Keratinocyte (primary cell): ENCODE results near the gene ALOX5. TPM values are rescaled to one million over a fixed set of nuclear protein-coding genes. Genes with fewer than 3 reads are reported as not detected.

Experiments used
- DNase-seq: peaks from one replicate; pipeline ENCODE4 v3.0.0-alpha.2; 2011; ENCODE audit warnings: low read depth, missing footprints, low spot score
- FAIRE-seq: peaks from 2 replicates; lab custom pipeline; 2011; peaks lifted over from hg19 to GRCh38; lab: Jason Lieb, UNC
- H2AFZ ChIP-seq: 2 replicates; pipeline ENCODE4 v1.6.0; 2012; ENCODE audit warnings: low read length, control low read depth, inconsistent platforms; ENCODE audit not compliant: control insufficient read depth
- H3K27ac ChIP-seq: 2 replicates; pipeline ENCODE4 v1.5.1; 2011; ENCODE audit warnings: low read length; ENCODE audit not compliant: control insufficient read depth, insufficient read depth
- H3K27me3 ChIP-seq: 3 replicates; pipeline ENCODE4 v1.6.0; 2011; ENCODE audit warnings: low read length; ENCODE audit not compliant: control insufficient read depth, insufficient read depth; ENCODE audit errors: extremely low read depth
- H3K36me3 ChIP-seq, 2 experiments: 2 replicates in 1 of 2; 3 replicates in 1 of 2; pipeline ENCODE4 v1.5.1; 2011; ENCODE audit warnings: low read length in 2 of 2, mild to moderate bottlenecking in 1 of 2; ENCODE audit not compliant: control insufficient read depth in 2 of 2, insufficient read depth in 2 of 2; ENCODE audit errors: extremely low read depth in 1 of 2
- H3K4me1 ChIP-seq: 3 replicates; pipeline ENCODE4 v1.5.1; 2011; ENCODE audit warnings: low read length; ENCODE audit not compliant: control insufficient read depth, insufficient read depth; ENCODE audit errors: extremely low read depth
- H3K4me2 ChIP-seq: 3 replicates; pipeline ENCODE4 v1.6.0; 2011; ENCODE audit warnings: low read depth, low read length; ENCODE audit not compliant: control insufficient read depth, insufficient read depth; ENCODE audit errors: extremely low read depth
- H3K4me3 ChIP-seq, 3 experiments: fragments of 200-600 bp in 1 of 3; sonication (generic) in 1 of 3; 2 replicates in 2 of 3; 3 replicates in 1 of 3; pipeline ENCODE4 v1.5.1; 2011 to 2016; ENCODE audit warnings: low read length in 3 of 3, mild to moderate bottlenecking in 3 of 3, control low read depth in 2 of 3, inconsistent platforms in 1 of 3, low read depth in 1 of 3, mixed read lengths in 1 of 3, mixed run types in 1 of 3, moderate library complexity in 1 of 3; ENCODE audit not compliant: control insufficient read depth in 2 of 3, insufficient read depth in 2 of 3; ENCODE audit errors: extremely low read depth in 1 of 3
- H3K79me2 ChIP-seq: 2 replicates; pipeline ENCODE4 v1.6.0; 2012; ENCODE audit warnings: low read length; ENCODE audit not compliant: control insufficient read depth, insufficient read depth
- H3K9ac ChIP-seq: 3 replicates; pipeline ENCODE4 v1.6.0; 2011; ENCODE audit warnings: low read length; ENCODE audit not compliant: control insufficient read depth, insufficient read depth; ENCODE audit errors: extremely low read depth
- H3K9me1 ChIP-seq: 3 replicates; pipeline ENCODE4 v1.6.0; 2011; ENCODE audit warnings: low read length; ENCODE audit not compliant: control insufficient read depth, insufficient read depth; ENCODE audit errors: extremely low read depth
- H3K9me3 ChIP-seq: 2 replicates; pipeline ENCODE4 v1.5.1; 2012; ENCODE audit warnings: low read depth, low read length; ENCODE audit not compliant: control insufficient read depth
- H4K20me1 ChIP-seq: 3 replicates; pipeline ENCODE4 v1.6.0; 2011; ENCODE audit warnings: low read length; ENCODE audit not compliant: control insufficient read depth, insufficient read depth; ENCODE audit errors: extremely low read depth
- EZH2 ChIP-seq: IDR thresholded peaks from one replicate; pipeline ENCODE4 v1.6.1; 2012; ENCODE audit warnings: inconsistent platforms, mild to moderate bottlenecking, low read length, moderate library complexity
- dilution Hi-C: fragments of 300-500 bp; cut with MboI; formaldehyde crosslinking; loops from one replicate; pipeline ENCODE4 v1.7.0; 2020; ENCODE audit warnings: low sequenced_read_pairs; ENCODE audit not compliant: extremely low pct_ligation_motif_present
- polyA plus RNA-seq, 5 experiments: library from polyadenylated mRNA; depleted of rRNA in 3 of 5; stranded (reverse) in 3 of 5; stranded (forward) in 1 of 5; unstranded in 1 of 5; fragments of >200 nt; gene quantifications; 1 replicate in 1 of 5; 2 replicates in 3 of 5; 3 replicates in 1 of 5; pipeline versions ENCODE4 v1.2.1 to v1.2.3, GENCODE V29; 2011 to 2012; ENCODE audit warnings: missing spikeins in 2 of 5, low read depth in 1 of 5, low replicate concordance in 1 of 5
- TF ChIP-seq, protein P1 (sequence below), 3 experiments: IDR thresholded peaks in 1 of 3; conservative IDR thresholded peaks in 1 of 3; optimal IDR thresholded peaks in 1 of 3; 2 replicates in 2 of 3; 3 replicates in 1 of 3; pipeline versions ENCODE3 to v1.5.1; 2011; ENCODE audit warnings: low read length in 3 of 3, mild to moderate bottlenecking in 3 of 3, moderate library complexity in 2 of 3, control low read depth in 1 of 3, inconsistent platforms in 1 of 3; ENCODE audit not compliant: insufficient read depth in 2 of 3; ENCODE audit errors: extremely low read depth in 1 of 3

Gene ALOX5
- polyA plus RNA-seq, 1 donor (not counting 4 experiments of a cell fraction or from before 2014, with no cell fraction given) = not detected

- Histone ChIP-seq H3K4me3 (no peak overlapping the region), H4K20me1 (no peaks in the 10 kb centered on the region), H3K9ac (no peak overlapping the region), H3K4me1 (no peaks in the 10 kb centered on the region), H3K9me1 (no peaks in the 10 kb centered on the region), H2AFZ (no peak overlapping the region), H3K4me2 (no peak overlapping the region), H3K36me3 (no peaks in the 10 kb centered on the region), H3K9me3 (no peaks in the 10 kb centered on the region), H3K79me2 (no peaks in the 10 kb centered on the region), H3K27me3 (no peaks in the 10 kb centered on the region), H3K27ac (no peak overlapping the region)
- dilution Hi-C loops = no loop called here
- FAIRE-seq (no peak), DNase-seq (no peak)
- TF ChIP-seq EZH2 = no peak
- TF ChIP-seq, protein P1, sequence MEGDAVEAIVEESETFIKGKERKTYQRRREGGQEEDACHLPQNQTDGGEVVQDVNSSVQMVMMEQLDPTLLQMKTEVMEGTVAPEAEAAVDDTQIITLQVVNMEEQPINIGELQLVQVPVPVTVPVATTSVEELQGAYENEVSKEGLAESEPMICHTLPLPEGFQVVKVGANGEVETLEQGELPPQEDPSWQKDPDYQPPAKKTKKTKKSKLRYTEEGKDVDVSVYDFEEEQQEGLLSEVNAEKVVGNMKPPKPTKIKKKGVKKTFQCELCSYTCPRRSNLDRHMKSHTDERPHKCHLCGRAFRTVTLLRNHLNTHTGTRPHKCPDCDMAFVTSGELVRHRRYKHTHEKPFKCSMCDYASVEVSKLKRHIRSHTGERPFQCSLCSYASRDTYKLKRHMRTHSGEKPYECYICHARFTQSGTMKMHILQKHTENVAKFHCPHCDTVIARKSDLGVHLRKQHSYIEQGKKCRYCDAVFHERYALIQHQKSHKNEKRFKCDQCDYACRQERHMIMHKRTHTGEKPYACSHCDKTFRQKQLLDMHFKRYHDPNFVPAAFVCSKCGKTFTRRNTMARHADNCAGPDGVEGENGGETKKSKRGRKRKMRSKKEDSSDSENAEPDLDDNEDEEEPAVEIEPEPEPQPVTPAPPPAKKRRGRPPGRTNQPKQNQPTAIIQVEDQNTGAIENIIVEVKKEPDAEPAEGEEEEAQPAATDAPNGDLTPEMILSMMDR (optimal IDR thresholded peaks at IDR 0.05 in 1 of 3, IDR thresholded peaks at IDR 0.05 in 1 of 3, conservative IDR thresholded peaks at IDR 0.05 in 1 of 3; ENCODE audit: extremely low read depth in 1 of 3, insufficient read depth in 2 of 3, low read length in 3 of 3) = no peak
Measured at GRCh38 chr10:45383682-45384330, 9.8 kb downstream of the ALOX5 start.

GRCh38 chr10:45386657-45387056, 12.6 kb downstream of the ALOX5 start:
- DNase-seq (no peak), FAIRE-seq (no peak)
- H3K9me1 ChIP-seq = no peaks in the 10 kb centered on the region
- H3K4me2 ChIP-seq = no peak overlapping the region
- H3K27me3 ChIP-seq = no peaks in the 10 kb centered on the region
- TF ChIP-seq, protein P1 (optimal IDR thresholded peaks at IDR 0.05 in 1 of 3, IDR thresholded peaks at IDR 0.05 in 1 of 3, conservative IDR thresholded peaks at IDR 0.05 in 1 of 3; ENCODE audit: extremely low read depth in 1 of 3, insufficient read depth in 2 of 3, low read length in 3 of 3) = no peak
- TF ChIP-seq EZH2 = no peak
- no peak overlapping the region for H3K27ac ChIP-seq
- H3K9me3 ChIP-seq = no peaks in the 10 kb centered on the region
- no peaks in the 10 kb centered on the region for H3K79me2 ChIP-seq
- dilution Hi-C loops = no loop called here
- H3K36me3 ChIP-seq = no peaks in the 10 kb centered on the region
- no peak overlapping the region for H3K9ac ChIP-seq
- H3K4me1 ChIP-seq = no peaks in the 10 kb centered on the region
- no peak overlapping the region for H3K4me3 ChIP-seq
- no peaks in the 10 kb centered on the region for H4K20me1 ChIP-seq
- H2AFZ ChIP-seq = no peak overlapping the region
